HG02623 (cell line): ENCODE results near the gene HS2ST1.
"Not testable (repeated sequence)": the region's sequence is repeated elsewhere in the genome, so short reads cannot be mapped to it uniquely, and the experiment has no call there.

Experiments
- ATAC-seq: cut with Tn5 transposase; IDR thresholded peaks from one replicate; pipeline ENCODE4 v1.9.1; 2021; ENCODE audit warnings: moderate library complexity; ENCODE audit not compliant: unreplicated experiment

The HS2ST1 gene

DNA sequence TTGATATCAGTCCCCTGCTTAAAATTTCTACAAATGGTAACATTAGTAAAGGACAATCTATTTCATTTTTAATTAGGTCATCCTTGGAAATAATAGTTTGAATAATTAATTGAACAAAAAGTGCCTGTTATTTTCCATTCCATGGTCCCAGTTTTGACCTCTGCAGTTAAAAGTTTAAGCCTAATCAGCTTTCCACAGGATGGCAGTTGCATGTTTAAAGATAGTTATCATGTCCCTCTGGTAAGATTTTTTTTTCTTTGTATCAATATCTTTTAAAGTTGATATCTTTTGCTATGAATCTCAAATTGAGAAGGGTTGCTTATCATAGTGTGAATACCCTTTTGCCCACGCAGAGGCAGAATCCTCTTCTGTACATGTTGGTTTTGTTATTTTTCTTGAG, 90.4 kb downstream of the HS2ST1 start:
- no peak for ATAC-seq

DNA sequence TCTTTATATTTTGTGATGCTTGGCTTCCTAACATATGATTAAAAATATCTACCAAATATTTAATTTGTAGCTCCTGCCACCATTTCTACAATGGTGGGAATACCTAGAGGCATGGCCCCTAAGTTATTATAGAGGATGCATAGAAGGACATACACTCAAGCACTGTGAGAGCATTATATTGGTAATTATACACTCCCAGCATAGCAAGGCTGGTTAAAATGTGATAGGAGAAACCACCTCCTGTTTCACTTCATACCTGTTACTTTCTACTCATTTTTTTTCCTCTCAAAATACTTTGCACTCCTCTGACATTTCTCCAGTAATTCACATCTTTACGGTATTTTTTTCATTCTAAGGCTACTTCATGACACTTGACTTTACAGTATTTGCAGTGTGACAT, 92.9 kb downstream of the HS2ST1 start:
- ATAC-seq = no peak

DNA sequence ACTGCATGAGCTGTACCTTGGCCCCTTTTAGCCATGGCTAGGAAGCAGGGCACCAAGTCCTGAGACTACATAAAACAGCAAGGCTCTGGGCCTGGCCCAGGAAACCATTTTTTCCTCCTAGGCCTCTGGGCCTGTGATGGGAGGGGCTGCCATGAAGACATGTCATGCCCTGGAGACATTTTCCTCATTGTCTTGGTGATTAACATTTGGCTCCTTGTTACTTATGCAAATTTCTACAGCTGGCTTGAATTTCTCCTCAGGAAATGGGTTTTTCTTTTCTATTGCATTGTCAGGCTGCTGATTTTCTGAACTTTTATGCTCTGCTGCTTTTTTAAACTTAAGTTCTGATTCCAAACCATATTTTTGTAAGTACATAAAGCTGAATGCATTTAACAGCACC, 99.0 kb downstream of the HS2ST1 start:
- not testable (repeated sequence) for ATAC-seq

DNA sequence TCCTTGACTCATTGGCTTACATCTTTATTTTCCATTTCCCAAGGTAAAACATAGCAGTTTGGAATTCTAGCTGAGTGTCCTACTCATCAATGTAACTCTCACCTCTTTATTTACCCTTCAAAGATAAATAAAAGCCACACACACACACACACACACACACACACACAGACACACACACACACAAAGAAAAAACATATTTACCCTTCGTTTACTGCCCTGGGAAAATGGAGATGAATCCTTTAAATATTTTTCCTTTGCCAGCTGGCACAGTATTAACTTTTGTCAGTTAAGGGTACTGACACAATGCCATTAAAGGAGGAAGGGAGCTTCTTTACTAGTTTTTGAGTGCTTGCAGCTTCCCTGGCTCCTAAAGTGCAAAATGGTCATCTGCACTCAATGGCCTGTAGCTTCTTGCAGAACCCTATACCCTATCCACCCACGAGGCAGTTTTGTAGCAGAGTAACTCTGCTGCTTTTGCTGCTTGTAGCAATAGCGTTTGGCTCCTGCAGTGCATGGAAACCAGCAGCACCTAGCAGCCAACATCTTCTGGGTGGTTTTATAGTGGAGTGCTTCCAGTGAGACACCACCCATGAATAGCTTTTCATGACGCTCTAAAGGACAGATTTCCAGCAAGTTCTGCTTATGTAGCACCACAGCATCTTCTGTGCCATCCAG, 103.7 kb downstream of the HS2ST1 start:
- ATAC-seq = no peak

DNA sequence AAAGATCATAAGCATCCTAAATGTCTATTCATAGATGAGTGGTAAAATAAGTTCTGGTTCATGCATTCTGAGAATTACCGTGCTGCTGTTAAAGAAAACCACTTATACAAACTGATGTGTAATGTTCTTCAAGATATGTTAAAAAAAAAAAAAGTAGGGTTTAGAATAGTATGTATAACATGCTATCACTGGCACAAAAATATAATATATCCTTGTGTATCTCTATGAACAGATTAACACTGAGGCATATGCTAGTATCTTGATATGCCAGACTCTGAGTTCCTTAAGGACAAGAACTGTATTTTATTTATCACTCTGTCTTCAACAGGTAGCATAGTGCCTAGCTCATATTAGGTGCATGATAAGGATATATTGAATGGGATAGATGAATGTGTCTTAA, 108.9 kb downstream of the HS2ST1 start:
- ATAC-seq = no peak

DNA sequence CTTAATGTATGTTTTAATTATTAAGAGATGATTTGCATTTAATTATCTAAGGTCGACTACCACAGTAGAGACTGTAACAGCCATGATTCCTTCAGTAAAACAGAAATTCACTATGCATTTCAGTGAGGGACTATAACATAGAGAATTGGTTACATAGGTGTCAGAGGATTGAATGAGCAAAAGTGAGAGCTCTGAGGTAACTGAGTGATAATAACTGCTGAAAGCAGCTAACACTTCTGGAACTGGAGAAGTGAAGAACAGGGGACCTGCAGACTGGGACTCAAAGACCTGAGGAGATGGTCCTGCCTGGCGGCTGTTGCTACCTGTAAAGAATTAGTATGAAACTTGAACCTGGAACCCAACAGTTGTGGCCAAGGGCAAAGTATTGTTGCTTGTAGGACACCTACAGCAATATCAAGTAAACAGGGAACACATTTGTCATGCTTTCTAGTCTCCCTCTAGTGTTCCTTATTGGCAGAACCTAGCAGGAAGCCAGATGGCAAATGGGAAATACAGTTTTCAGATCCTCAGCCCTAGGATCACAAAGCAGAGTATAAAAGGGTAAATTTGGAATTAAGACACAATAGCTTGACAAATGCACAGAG, 110.6 kb downstream of the HS2ST1 start:
- ATAC-seq = peak; percentile 64

DNA sequence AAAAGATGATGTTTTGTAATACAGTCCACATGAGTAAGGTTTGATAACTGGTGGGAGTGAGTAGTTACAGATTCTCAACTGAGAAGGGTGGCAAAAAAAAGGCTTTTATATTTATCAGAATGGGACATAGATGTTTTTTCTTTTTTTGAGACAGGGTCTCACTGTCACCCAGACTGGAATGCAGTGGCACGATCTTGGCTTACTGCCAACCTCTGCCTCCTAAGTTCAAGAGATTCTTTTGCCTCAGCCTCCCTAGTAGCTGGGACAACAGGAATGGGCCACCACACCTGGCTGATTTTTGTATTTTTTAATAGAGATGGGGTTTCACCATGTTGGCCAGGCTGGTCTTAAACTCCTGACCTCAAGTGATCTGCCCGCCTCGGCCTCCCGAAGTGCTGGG, 113.1 kb downstream of the HS2ST1 start:
- not testable (repeated sequence) for ATAC-seq

DNA sequence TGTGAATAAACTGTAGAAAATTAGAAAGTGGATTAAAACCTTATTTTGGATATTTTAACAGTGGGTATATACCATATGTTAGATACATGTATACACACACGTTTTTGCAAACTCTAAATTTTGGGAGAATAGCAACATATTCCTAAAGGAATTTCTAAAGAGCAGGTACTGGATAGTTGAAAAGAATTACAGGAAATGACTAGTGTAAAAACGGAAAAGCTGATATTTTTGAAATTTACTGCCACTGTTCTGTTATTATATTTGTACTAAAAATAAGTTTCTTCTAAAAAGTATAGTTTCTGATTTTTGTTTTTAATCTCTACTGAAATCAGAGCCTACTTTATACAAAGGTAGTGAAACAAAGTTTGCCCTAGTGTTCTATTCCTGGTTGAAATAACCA, 114.1 kb downstream of the HS2ST1 start:
- ATAC-seq = no peak

DNA sequence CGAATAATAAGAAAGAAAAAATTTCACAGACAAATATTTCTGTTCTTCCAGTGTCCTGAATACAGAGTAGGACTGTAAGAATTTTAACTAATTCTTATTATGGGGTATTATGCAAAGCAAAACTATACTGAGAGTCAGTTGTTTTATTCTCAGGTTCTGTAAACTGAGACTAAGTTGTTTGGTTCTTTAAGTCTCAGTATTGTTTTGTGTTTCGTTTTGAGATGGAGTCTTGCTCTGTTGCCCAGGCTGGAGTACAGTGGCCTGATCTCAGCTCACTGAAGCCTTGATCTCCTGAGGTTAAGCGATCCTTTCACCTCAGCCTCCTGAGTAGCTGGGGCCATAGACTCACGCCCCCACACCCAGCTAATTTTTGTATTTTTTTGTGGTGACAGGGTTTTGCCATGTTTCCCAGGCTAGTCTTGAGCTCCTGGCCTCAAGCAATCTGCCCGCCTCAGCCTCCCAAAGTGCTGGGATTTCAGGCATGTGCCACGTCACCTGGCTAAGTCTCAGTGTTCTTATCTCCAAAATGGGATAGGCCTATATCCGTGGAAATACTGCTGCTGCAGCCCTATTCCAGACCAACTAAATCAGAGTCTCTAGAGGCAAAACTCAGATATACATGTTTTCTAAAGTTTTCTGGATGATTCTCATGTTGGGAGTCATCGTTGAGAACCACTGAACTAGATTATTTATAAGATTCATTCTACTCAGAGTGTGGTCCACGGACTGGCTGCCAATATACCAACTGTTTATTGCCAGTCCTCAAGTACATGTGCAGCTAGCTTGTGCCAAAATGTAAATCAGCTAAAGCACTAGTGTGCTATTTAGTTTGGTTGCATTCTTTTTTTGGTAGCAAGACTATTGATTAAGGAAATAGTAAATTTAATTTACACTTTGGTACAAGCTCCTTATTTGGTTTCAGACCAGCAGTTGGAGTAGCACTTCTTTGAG, 116.6 kb downstream of the HS2ST1 start:
- ATAC-seq = peak; percentile 91

DNA sequence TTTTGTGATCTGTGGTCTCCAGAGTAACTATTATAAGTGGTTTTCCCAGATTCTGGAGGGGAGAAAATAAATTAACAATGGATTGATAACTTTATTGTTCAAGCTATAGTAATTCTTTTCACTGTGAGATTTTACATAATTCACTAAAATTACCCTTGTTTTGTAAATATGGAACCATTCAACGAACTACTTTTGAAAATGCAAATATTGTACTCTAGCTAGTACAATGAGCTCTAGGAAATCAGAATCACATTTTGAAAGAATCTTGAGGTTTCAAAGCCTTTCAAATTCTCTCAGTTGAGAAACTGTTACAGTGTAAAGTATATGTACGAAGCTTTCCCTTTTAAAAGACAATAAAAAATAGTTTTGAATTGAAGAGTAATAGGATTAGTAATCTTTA, 119.9 kb downstream of the HS2ST1 start:
- no peak for ATAC-seq

DNA sequence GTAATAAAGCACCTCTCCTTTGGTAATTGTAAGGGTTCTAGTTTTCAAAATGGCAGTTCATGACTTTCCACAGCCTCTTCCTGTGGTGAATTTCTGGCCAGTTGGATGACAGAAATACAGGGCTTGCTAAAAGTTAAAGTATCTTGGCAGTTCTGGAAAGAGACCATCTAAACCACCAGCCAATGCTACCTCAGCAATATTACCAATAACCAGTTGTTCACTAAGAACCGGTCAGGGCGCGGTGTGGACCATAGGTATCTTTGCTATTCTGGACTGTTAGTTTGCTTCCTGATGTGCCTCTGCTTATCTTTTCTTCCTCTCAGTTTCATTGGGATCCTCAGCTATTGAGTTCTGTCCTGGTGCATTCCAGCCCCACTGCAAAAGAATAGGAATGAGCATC, 124.7 kb downstream of the HS2ST1 start:
- ATAC-seq = no peak

DNA sequence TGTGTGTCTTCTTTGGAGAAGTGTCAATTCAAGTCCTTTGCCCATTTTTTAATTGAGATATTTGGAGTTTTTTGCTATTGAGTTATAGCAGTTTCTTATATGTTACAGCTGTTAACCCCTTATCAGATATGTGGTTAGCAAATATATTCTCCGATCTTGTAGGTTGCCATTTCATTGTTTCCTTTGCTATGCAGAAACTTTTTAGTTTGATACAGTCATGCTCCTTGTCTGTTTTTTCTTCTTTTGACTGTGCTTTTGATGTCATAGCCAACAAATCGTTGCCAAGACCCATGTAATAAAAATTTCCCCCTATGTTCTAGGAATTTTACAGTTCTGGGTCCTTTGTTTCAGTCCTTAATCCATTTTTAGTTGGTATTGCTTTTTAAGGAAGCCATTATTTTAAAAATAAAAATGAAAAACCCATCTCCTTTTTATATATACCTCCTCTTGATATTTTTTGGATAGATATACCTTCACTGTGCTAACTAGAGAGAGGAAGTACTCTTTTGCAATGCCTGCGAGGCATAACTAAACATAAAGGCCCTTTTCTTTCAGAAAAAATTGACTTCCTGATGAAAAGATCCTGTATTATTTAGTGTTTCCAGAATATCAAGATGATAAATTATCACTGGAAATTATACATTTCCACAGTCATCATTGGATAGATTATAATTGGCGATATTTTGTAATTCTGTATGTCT, 127.8 kb downstream of the HS2ST1 start:
- ATAC-seq = no peak

DNA sequence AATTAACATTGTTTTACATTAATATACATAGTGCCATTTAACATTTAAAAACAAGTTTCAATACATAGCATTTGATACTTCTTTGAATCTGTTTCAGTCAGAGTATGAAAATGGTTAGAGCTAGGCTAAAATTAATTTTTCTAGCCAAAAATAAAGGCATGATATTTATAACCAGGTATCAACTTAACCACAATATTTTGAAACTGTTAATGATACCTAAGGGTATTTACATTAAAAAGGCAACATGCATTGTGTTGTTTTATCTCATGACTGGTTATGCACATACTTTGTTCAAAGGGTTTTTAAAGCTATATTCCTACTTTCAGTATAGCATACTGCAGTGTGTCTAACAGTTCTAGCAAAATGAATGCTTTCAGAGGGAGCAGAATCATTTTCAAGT, 130.0 kb downstream of the HS2ST1 start:
- peak; percentile 33 for ATAC-seq

DNA sequence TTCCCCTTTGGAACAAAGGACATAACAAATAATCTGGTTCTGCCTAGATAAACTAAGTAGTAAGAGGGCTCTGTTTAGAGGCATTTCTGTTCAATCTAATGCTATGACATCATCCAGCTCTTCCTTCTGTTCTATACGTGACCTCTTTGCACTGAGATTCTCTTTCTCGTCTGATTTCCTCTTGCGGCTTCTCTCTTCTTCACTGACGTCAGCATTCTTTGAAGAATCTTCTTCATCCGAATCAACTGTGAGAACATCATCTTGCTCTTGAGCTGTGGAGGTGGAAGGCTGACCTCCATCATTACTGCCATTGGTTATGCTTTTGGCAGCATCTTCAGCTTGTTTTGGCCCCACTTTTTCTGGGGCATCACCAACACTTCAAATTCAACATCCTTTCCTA, 130.4 kb downstream of the HS2ST1 start:
- peak; percentile 39 for ATAC-seq

DNA sequence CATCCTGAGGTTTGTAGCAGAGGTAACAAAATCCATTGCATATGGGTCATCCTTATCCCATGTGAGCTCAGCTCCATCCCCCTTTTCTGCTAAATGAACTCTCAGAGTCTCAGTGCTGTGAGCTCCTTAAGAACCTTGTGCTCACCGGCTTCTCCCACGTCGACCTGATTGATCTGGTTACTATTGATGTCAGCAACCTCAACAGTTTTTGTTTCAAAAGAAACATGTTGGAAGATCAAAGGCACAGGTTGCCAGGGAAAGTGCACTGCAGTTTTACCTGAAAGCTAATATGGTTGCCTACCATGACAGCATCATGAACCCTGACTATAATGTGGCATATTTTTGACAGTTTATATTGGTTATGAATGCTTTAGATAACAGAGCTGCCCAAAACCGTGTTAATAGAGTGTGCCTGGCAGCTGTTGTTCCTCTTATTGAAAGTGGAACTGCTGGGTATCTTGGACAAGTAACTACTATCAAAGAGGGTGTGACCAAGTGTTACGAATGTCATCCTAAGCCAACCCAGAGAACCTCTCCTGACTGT, 131.4 kb downstream of the HS2ST1 start:
- peak; percentile 47 for ATAC-seq

DNA sequence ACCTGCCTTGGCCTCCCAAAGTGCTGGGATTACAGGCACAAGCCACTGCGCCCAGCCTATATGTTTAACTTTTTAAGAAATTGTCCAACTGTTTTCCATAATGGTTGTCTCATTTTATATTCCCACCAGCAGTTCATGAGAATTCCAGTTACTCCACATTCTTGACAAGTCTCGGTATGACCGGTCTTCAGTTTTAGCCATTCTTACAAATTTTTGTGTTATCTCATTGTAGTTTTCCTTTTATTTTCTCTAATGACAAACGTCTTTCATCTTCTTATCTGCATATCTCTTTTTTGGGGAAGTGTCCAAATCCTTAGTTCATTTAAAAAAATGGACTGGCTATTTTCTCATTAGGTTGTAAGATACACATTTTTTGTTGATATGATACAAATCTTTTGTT, 132.5 kb downstream of the HS2ST1 start:
- ATAC-seq = no peak

DNA sequence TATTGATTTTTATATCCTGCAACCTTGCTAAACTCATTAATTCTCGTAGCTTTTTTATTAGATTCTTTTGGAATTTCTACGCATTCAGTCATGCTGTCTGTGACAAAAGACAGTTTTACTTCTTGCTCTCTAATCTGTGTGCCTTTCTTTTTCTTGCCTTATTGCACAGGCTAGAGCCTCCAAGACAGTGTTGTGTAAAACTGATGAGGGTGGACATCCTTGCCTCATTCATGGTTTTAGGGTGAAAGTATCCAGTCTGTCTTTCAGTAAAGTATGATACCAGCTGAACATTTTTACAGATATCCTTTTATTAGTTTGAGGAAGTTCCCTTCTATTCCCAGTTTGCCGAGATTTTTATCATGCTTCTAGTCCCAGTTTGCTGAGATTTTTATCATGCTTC, 133.8 kb downstream of the HS2ST1 start:
- no peak for ATAC-seq

DNA sequence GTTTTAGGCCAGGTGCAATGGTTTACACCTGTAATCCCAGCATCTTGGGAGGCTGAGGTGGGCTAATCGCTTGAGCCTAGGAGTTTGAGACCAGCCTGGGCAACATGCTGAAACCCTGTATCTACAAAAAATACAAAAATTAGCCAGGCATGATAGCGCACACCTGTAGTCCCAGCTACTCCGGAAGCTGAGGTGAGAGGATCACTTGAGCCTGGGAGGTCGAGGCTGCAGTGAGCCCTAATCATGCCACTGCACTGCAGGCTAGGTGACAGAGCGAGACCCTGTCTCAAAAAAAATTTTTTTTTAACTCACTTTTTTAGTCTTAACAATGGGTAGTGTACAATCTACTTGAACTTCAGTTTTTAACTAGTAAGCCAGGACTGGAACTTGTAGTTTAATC, 137.5 kb downstream of the HS2ST1 start:
- no peak for ATAC-seq

DNA sequence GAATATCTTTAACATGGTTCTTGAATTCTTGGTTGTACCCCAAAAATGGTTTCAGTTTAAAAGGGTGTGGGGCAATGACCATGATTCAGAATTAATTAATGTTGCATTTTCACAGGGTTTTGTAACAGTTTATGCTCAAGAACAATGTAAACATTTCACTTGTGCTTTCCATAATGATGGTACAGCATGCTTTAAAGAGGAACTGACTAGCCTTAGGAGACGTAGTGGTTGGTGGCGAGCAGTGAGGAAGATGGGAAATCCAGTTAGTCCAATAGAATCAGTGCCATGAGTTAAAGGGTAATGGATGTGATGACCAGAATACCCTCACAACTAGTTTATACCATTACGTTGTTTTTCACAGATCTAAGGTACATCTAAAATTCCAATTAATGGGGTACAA, 138.0 kb downstream of the HS2ST1 start:
- ATAC-seq = no peak

DNA sequence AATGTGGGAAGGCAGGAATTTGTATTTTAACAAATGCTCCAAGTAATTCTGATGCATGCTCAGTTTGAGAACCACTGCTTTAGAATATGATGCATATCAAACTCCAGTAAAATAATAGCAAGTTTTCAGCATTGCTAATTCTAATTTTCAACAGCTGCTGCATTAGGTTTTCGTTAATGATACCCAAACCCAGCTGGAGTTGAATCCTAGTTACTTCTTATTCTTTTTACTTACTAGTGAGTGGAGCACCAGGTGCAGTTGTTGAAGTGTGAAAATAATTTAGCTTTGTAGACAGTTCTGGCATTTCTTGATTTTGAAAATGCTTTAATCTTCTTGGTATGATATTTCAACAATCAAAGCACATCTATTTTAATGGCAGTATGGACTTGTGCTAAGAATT, 138.5 kb downstream of the HS2ST1 start:
- no peak for ATAC-seq

DNA sequence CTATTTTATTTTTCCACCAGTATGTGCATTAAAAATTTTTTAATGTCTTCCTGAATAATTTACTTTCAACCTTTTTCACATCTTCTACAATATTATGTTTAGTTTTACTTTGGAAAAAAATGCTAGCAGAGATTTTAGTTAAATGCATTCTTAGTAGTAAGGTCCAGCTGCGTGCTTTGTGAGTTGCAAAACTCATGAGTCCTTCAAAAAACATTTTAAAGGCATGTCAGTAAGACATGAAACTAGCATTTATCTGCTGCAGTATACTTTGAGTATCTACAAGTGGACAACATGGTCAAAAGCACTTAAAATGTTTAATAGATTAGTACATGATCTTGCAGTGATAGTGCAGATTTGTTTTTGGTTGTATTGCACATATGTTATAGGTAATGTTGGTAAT, 139.0 kb downstream of the HS2ST1 start:
- no peak for ATAC-seq
